RKO (cell line): ENCODE results near the gene NAA35.
"Not testable (repeated sequence)": the region's sequence is repeated elsewhere in the genome, so short reads cannot be mapped to it uniquely, and the experiment has no call there.

ENCODE experiments used
- DNase-seq: peaks from one replicate; pipeline ENCODE4 v3.0.0-alpha.2; 2016; ENCODE audit warnings: low spot score

Gene NAA35

GRCh38 chr9:85944672-85945071 is 3.7 kb downstream of the NAA35 start:
- no peak for DNase-seq

GRCh38 chr9:85949586-85950335 is 8.8 kb downstream of the NAA35 start:
- DNase-seq, result no peak

- DNase-seq, result no peak
Observed at GRCh38 chr9:85959955-85960354, 19.0 kb downstream of the NAA35 start.

- DNase-seq, result no peak
Observed at GRCh38 chr9:85960688-85961093, 19.7 kb downstream of the NAA35 start.

DNA sequence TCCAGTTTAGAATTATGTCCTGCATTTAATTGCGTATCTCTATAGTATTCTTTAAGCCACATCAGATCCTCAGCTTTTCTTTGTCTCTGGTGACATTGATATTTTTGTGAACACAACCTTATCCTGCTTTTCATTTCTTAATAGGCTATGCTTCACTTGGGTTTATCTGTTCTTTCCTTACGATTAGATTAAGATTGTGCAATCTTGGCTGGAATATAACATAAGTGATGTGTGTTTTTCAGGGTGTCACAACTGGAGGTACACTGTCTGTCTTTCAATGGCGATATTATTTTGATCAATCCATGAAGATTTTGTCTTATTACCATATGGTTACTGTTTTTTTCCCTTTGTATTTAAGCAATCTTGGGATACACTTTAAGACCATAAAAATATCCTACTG is 23.6 kb downstream of the NAA35 start:
- no peak for DNase-seq

GRCh38 chr9:85964949-85965348 is 24.0 kb downstream of the NAA35 start:
- DNase-seq, result no peak

DNA sequence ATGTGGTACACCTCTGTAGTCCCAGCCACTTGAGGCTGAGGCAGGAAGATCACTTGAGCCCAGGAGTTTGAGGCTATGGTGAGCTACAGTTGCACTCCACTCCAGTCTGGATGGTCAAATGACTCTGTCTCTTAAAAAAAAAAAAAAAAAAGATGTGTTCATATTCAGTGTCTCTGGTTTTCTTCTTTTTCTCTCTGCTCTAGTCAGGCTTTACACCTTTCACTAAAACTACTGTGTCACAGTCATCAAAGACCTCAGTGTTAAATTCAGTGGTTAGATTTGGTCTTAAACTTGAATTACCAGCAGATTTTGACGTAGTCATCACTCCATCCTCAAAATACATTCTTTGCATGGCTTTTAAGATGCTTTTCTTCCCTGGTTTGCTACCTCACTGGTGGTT is 28.8 kb downstream of the NAA35 start:
- DNase-seq, result no peak

- no peak for DNase-seq
Observed at GRCh38 chr9:85971731-85972130, 30.8 kb downstream of the NAA35 start.

DNA sequence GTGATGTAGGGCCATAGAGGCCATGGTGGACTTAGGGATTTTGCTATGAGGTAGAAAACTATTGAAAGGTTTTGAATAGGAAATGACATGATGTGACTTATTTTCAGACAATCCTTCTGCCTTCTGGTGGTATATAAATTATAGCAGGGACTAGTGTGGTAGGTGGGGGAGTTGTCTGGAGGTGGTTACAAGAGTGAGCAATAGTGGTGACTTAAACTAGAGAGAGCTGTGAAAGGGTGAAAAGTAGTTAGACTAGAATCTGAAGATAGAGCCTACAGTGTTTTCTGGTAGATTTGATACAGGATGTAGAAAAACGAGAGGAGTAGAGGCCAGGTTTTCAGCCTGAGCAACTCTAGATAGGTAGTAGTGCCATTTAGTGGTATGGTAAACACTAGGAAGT is 32.3 kb downstream of the NAA35 start:
- DNase-seq, result no peak

DNA sequence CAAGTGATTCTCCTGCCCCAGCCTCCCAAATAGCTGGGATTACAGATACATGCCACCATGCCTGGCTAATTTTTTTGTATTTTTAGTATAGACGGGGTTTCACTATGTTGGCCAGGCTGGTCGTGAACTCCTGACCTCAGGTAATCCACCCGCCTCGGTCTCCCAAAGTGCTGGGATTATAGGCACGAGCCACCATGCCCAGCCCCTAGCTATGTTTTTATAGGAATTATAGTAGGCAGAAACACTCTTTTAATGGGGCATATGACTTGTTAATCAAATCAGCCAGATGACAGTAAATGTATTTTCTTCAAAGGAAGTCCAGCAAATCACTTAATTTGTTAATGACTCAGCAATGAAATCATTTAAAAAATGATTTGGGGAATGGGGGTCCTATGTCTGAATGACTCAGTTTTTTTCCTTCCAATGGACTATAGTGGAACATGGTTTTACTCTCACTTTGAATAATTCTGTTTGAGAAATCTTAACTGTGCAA is 33.2 kb downstream of the NAA35 start:
- not testable (repeated sequence) for DNase-seq

GRCh38 chr9:85978496-85978895 is 37.5 kb downstream of the NAA35 start:
- no peak for DNase-seq

GRCh38 chr9:85981369-85981768 is 40.4 kb downstream of the NAA35 start:
- no peak for DNase-seq

DNA sequence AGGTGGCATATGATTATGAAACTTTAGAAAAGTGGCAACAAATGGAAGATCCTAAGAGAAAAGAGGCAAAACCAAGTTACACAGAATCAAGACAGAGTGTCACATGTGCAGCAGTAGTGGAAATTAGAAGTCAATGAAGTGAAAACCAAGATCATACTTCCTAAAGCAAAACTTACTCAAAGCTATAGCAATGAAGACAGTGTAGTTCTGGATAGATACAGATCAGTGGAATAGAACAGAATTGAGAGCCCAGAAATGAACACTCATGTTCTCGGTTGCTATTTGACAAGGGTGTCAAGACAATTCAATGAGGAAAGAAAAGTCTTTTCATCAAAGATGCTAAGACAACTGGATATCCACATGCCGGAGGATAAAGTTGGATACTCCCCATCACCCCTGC is 43.5 kb downstream of the NAA35 start:
- DNase-seq, result no peak

- DNase-seq, result no peak
Observed at GRCh38 chr9:85987236-85987635, 46.3 kb downstream of the NAA35 start.

DNA sequence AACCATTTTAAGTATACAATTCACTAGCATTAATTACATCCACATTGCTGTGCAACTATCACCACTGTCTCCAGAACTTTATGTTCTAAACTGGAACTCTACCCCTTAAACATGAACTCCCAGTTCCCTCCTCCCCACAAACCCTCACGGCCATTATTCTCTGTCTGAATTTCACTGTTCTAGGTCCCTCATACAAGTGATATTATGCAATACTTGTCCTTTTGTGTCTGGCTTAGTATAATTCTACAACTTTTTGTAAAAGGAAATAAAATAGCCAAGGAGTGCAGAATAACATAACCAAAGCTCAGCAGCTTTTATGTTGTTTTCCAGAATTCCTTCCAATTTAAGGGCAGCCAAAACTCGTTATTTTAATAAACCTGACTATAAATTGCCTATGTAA is 53.2 kb downstream of the NAA35 start:
- no peak for DNase-seq

DNA sequence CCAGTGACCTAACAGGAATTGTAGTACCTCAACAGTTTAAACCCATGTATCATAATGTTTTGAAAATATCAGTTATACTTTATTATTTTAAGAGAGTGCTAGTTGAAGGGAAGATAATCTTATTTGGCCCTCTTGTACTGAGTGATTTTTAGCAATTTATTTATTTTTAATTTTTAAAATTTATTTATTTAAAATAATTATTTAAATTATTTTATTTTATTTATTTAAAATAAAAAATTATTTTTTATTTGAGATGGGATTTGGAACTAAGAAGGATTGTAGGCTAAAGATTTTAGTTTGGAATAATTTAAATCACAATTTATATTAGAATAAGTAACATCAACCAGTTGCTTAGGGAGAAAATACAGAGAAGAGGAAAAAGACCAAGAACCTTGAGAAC is 54.2 kb downstream of the NAA35 start:
- no peak for DNase-seq

- no peak for DNase-seq
Observed at GRCh38 chr9:85995599-85995998, 54.7 kb downstream of the NAA35 start.

- DNase-seq, result no peak
Observed at GRCh38 chr9:86005253-86005775, 64.4 kb downstream of the NAA35 start.

DNA sequence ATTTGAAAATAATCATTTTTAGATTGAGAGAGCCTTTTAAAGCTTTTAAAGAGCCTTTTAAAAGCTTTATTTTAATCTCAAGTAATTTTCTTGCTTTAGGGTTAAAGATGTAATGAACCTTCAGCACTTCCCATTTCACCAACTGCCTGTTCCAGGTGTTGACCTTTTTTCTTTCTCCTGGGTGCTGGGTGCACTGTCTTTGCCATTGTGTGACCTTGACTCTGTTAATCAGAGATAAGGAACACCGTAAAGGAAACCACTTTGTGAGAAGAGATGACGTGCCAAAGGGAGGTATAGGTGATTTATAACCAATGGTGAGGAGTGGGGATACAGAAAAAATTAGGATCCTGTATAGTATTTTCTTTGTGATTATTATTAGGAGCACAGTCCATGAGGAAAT is 68.2 kb downstream of the NAA35 start:
- DNase-seq, result no peak

GRCh38 chr9:86020731-86021130 is 79.8 kb downstream of the NAA35 start:
- DNase-seq, result no peak

GRCh38 chr9:86021166-86021565 is 80.2 kb downstream of the NAA35 start:
- no peak for DNase-seq

DNA sequence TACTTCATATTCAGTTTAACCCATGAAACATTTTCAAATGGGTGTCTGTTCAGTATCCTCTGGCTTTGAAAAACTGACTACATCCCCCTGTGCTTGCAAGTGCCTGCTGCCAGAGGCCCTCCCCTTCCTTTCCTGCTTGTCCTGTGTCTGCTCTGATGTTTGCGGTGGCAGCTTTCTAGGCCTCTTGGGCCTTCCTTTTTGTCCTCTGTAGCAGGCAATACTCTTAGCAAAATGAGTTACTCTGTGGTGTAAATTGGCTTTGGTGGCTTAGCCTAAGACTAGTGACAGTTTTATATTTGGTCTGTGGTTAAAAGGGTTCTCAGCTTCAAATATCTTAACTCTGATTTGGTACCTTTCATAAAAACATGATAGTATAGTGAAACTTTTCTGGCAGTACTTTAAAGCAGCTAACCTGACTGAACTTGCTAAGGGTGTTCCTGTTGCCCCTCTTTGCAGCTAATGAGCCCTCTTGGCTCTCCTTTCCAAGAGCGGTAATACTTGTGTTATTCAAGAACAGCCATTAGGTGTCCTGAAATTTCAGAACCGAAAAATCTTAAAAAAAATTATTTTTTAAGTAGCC is 81.8 kb downstream of the NAA35 start:
- DNase-seq, result no peak

DNA sequence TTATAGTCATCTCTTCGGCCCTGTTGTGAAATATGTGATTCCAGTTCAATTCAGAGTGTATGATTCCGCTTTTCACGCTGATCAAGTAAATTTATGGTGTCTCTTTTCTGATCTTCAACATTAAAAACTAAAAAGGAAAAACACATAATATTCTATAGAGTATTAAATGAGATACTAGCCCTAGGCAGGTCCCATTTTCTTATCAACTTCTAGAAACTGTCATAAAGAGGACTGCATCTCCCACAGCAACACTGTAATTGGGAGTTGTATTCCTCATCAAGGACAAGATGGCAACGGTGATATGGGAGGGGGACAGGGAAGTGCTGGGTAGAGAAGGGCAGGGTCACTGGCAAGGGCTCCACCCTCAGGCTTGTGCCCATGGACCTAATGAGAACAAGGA is 86.8 kb downstream of the NAA35 start:
- DNase-seq, result no peak
